ENCODE measurements around the gene PHRF1. TPM values are rescaled to one million over a fixed set of nuclear protein-coding genes. Genes with fewer than 3 reads are reported as not detected.

PHRF1 gene
- total RNA-seq: 22.3 and 41.2 TPM in 2 replicates

GRCh38 chr11:575996-576768 lies at the start of gene PHRF1:
Gene PHRF1, plus strand, starts transcription at chr11:576470. Its CDS starts 5,043 bp downstream, at chr11:581513.

GRCh38 chr11:535519-536454 lies 40.5 kb upstream of the PHRF1 start, which contains the start of gene HRAS:
Gene HRAS, minus strand, starts transcription at chr11:535576.

GRCh38 chr11:536841-537621 lies 39.2 kb upstream of the PHRF1 start, which contains the start of gene LRRC56:
Gene LRRC56, plus strand, starts transcription at chr11:537527. Its CDS starts 3,158 bp downstream, at chr11:540685.

GRCh38 chr11:560305-561147 lies 15.7 kb upstream of the PHRF1 start, which contains the start of the genes LMNTD2 and RASSF7:
Gene LMNTD2, minus strand, starts transcription at chr11:560738. Its CDS starts 22 bp downstream, at chr11:560716.
Gene RASSF7, plus strand, starts transcription at chr11:560970. Its CDS starts 799 bp downstream, at chr11:561769.

GRCh38 chr11:615504-616319 lies 39.4 kb downstream of the PHRF1 start, which contains the start of gene IRF7:
Gene IRF7, minus strand, starts transcription at chr11:615950. Its CDS starts 586 bp downstream, at chr11:615364.

GRCh38 chr11:624705-625635 lies 48.7 kb downstream of the PHRF1 start, which contains the start of gene CDHR5:
Gene CDHR5, minus strand, starts transcription at chr11:624955. Its CDS starts 53 bp downstream, at chr11:624902.

GRCh38 chr11:626475-627307 lies 50.4 kb downstream of the PHRF1 start, which contains the start of gene SCT:
Gene SCT, minus strand, starts transcription at chr11:627181. Its CDS starts 38 bp downstream, at chr11:627143.

GRCh38 chr11:636511-637332 lies 60.5 kb downstream of the PHRF1 start, which contains the start of gene DRD4:
Gene DRD4, plus strand, starts transcription at chr11:637269. Its CDS starts 36 bp downstream, at chr11:637305.

Other genes with a start within 250 kb of the PHRF1 start
- 8.0 and 10.0 TPM in 2 replicates for gene B4GALNT4, start 207.0 kb upstream of the PHRF1 start, total RNA-seq
- gene PKP3, start 182.3 kb upstream of the PHRF1 start, total RNA-seq: 0.69 and 1.8 TPM in 2 replicates
- 8.1 and 14.0 TPM in 2 replicates for gene SIGIRR, start 161.5 kb upstream of the PHRF1 start, total RNA-seq
- gene ANO9, start 134.5 kb upstream of the PHRF1 start, total RNA-seq: not detected in 2 replicates
- gene PTDSS2, start 126.2 kb upstream of the PHRF1 start, total RNA-seq: 30.9 and 31.2 TPM in 2 replicates
- gene RNH1, start 69.2 kb upstream of the PHRF1 start, total RNA-seq: 256 and 286 TPM in 2 replicates
- gene HRAS, start 40.9 kb upstream of the PHRF1 start, total RNA-seq: 32.1 and 44.6 TPM in 2 replicates
- gene LRRC56, start 38.9 kb upstream of the PHRF1 start, total RNA-seq: 0.89 and 1.0 TPM in 2 replicates
- 0.30 and 0.60 TPM in 2 replicates for gene LMNTD2, start 15.7 kb upstream of the PHRF1 start, total RNA-seq
- gene RASSF7, start 15.5 kb upstream of the PHRF1 start, total RNA-seq: 7.1 and 13.3 TPM in 2 replicates
- 5.9 and 6.5 TPM in 2 replicates for gene IRF7, start 39.5 kb downstream of the PHRF1 start, total RNA-seq
- gene CDHR5, start 48.5 kb downstream of the PHRF1 start, total RNA-seq: not detected in 2 replicates
- not detected in 2 replicates for gene SCT, start 50.7 kb downstream of the PHRF1 start, total RNA-seq
- gene DRD4, start 60.8 kb downstream of the PHRF1 start, total RNA-seq: 0.09 TPM in 1 of 2 replicates, not detected in the other
- gene DEAF1, start 118.8 kb downstream of the PHRF1 start, total RNA-seq: 22.6 and 31.6 TPM in 2 replicates
- gene TMEM80, start 119.3 kb downstream of the PHRF1 start, total RNA-seq: 8.3 and 10.1 TPM in 2 replicates
- gene EPS8L2, start 129.8 kb downstream of the PHRF1 start, total RNA-seq: 18.7 and 31.3 TPM in 2 replicates
- gene TALDO1, start 171.0 kb downstream of the PHRF1 start, total RNA-seq: 121 and 178 TPM in 2 replicates
- gene GATD1, start 201.0 kb downstream of the PHRF1 start, total RNA-seq: 17.8 and 30.4 TPM in 2 replicates
- 0.89 and 1.8 TPM in 2 replicates for gene CEND1, start 213.6 kb downstream of the PHRF1 start, total RNA-seq
- gene SLC25A22, start 221.8 kb downstream of the PHRF1 start, total RNA-seq: 8.9 and 28.8 TPM in 2 replicates
- gene PIDD1, start 228.8 kb downstream of the PHRF1 start, total RNA-seq: 15.7 and 15.8 TPM in 2 replicates
- 123 and 263 TPM in 2 replicates for gene RPLP2, start 233.5 kb downstream of the PHRF1 start, total RNA-seq
- 23.5 and 32.9 TPM in 2 replicates for gene PNPLA2, start 242.4 kb downstream of the PHRF1 start, total RNA-seq

Data from smooth muscle cell of the umbilical artery (primary cell).